IPS-15b (cell line): ENCODE data around the gene FBXO21.
"Not testable (repeated sequence)": the region's sequence is repeated elsewhere in the genome, so short reads cannot be mapped to it uniquely, and the experiment has no call there.

Experiments
- H3K27me3 ChIP-seq: one replicate; pipeline ENCODE4 v1.6.1; 2013; ENCODE audit warnings: low read length; ENCODE audit not compliant: control insufficient read depth, insufficient read depth
- H3K36me3 ChIP-seq: one replicate; pipeline ENCODE4 v1.6.1; 2013; ENCODE audit warnings: low read length; ENCODE audit not compliant: control insufficient read depth, insufficient read depth
- H3K4me1 ChIP-seq: one replicate; pipeline ENCODE4 v1.6.1; 2013; ENCODE audit warnings: mild to moderate bottlenecking, low read length; ENCODE audit not compliant: control insufficient read depth, insufficient read depth
- H3K4me3 ChIP-seq: one replicate; pipeline ENCODE4 v1.5.1; 2013; ENCODE audit warnings: low read depth, low read length
- H3K9ac ChIP-seq: one replicate; pipeline ENCODE4 v1.6.1; 2013; ENCODE audit warnings: low read depth, mild to moderate bottlenecking, low read length
- H3K9me3 ChIP-seq: one replicate; pipeline ENCODE4 v1.6.1; 2013; ENCODE audit warnings: mild to moderate bottlenecking, low read length; ENCODE audit not compliant: control insufficient read depth, insufficient read depth

Gene FBXO21

GRCh38 chr12:117109943-117110635, 80.2 kb downstream of the FBXO21 start:
- Histone ChIP-seq H3K9me3 (no peaks in the 10 kb centered on the region), H3K27me3 (no peaks in the 10 kb centered on the region), H3K4me3 (no peak overlapping the region), H3K36me3 (peaks cover 2% of the 10 kb centered on the region), H3K9ac (no peak overlapping the region), H3K4me1 (peaks cover 3% of the 10 kb centered on the region)

GRCh38 chr12:117105902-117106301, 84.4 kb downstream of the FBXO21 start:
- Histone ChIP-seq H3K4me3 (no peak overlapping the region), H3K9ac (no peak overlapping the region), H3K36me3 (no peaks in the 10 kb centered on the region), H3K9me3 (no peaks in the 10 kb centered on the region), H3K27me3 (no peaks in the 10 kb centered on the region), H3K4me1 (peaks cover 4% of the 10 kb centered on the region)

- H3K4me3 ChIP-seq, H3K36me3 ChIP-seq, H3K27me3 ChIP-seq, H3K9ac ChIP-seq, H3K4me1 ChIP-seq, H3K9me3 ChIP-seq: not testable (repeated sequence)
Observed at GRCh38 chr12:117104003-117104402, 86.3 kb downstream of the FBXO21 start.

DNA sequence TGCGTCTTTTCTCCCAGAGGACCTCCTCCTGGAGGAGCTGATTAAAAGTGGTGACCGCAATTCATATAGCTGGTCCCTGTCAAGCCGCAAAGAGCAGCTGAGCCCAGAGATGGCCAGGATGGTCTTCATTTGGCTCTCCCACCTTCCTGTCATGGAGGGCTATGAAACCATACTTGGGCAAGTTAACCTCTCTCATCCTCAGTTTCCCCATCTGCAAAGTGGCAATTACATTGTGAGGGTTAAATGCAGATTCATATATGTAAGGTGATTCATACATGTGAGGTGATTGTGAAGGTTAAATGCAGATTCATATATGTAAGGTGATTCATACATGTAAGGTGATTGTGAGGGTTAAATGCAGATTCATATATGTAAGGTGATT, 87.5 kb downstream of the FBXO21 start:
- no peaks in the 10 kb centered on the region for H3K9me3 ChIP-seq
- peaks cover 17% of the 10 kb centered on the region for H3K27me3 ChIP-seq
- H3K9ac ChIP-seq: no peak overlapping the region
- H3K36me3 ChIP-seq: no peaks in the 10 kb centered on the region
- peaks cover 4% of the 10 kb centered on the region for H3K4me1 ChIP-seq
- H3K4me3 ChIP-seq: no peak overlapping the region

DNA sequence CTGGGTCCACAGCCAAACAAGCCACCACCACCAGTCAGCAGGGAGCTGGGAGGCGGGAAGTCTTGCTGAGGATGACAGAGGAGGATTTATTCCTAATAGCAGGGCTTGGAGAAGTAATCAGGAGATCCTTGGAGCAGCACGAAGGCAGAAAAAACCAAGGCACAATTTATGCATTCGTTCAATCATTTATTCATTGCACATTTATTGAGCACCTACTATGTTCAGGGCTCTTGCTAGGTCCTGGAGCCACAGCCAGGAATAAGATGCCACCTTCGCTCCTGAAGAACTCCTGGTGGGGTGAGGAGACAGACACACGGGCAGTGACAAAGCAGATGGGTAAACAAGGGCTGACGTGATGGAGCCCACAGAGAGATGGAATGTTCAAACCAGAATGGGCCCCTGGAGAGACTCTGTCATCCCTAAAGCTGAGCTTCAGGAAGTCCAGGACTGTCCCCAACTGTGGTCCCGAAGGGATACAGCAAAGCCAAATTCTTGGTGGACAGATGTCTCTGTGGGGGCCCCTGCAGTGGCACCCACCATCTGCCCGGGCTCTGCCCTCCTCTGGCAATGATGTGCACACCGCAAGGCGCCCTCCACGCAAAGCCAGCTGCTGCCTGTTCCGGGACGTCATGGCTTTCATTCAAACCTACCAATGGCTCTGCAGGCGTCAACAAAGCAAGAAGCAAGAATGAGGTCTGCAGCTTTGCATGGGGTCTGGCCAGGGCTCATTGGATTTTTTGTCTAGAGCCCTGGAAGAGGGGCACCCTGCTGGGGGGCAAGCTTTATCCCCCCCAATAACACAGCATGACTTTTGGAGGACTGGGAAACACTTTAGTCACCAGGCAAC, 88.1 kb downstream of the FBXO21 start:
- H3K9me3 ChIP-seq: no peaks in the 10 kb centered on the region
- H3K4me3 ChIP-seq: no peak overlapping the region
- peaks cover 23% of the 10 kb centered on the region for H3K27me3 ChIP-seq
- no peaks in the 10 kb centered on the region for H3K36me3 ChIP-seq
- no peak overlapping the region for H3K9ac ChIP-seq
- peaks cover 4% of the 10 kb centered on the region for H3K4me1 ChIP-seq

DNA sequence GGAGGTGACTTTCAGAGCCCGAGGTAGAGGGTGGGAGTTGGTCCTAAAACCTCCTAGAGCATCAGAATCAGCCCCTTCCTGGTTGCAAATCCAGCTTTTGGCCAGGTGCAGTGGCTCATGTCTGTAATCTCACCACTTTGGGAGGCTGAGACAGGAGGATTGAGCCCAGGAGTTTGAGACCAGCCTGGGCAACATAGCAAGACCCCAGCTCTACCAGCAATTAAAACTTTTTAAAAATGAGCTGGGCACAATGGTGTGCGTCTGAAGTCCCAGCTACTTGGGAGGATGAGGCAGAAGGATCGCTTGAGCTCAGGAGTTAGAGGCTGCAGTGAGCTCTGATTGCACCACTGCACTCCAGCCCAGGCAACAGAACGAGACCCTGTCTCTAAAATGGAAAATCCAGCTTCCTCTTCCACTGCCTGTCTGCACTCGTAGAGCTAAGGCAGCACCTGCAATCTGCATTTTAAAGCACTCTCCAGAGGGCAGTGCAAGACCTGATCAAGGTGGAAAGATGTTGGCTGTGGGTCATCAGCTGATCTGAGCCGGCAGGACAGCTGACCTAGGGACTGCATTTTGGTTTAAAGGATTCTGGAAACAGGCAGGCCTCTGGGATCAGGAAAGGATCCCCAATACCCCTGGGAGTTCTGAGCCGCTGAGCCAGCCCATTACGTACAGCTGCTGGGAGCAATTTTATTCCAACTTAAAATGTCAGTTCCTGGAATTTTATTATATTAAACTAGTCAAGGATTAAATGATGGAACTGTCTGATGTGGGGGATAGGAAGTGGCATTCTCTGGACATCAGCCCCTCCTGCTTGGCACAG, 89.2 kb downstream of the FBXO21 start:
- Histone ChIP-seq H3K36me3 (no peaks in the 10 kb centered on the region), H3K4me3 (no peak overlapping the region), H3K27me3 (peaks cover 23% of the 10 kb centered on the region), H3K9ac (no peak overlapping the region), H3K4me1 (peaks cover 6% of the 10 kb centered on the region), H3K9me3 (no peaks in the 10 kb centered on the region)

DNA sequence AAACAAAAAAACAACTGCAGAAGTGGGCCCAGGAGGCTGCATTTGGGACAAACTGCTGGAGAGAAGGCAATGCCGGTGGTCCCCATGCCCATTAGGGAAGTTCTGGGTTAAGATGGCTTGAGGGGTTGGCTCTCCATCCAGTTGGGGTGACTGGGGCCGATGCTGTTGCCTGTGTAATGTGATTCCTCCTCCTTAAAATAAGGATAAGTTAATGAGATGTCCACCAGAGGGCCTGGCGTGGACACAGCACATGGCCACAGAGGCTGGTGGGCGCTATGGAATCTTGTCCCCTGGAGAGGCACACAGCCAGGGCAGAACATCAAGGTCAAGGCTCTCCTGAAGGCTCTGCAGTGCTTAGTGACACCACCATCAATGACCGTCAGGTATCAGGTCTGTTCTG, 90.0 kb downstream of the FBXO21 start:
- Histone ChIP-seq H3K4me1 (peaks cover 6% of the 10 kb centered on the region), H3K36me3 (no peaks in the 10 kb centered on the region), H3K9me3 (no peaks in the 10 kb centered on the region), H3K27me3 (peaks cover 23% of the 10 kb centered on the region), H3K9ac (no peak overlapping the region), H3K4me3 (no peak overlapping the region)

GRCh38 chr12:117098361-117099217, 91.7 kb downstream of the FBXO21 start:
- H3K9me3 ChIP-seq: no peaks in the 10 kb centered on the region
- peaks cover 6% of the 10 kb centered on the region for H3K4me1 ChIP-seq
- H3K36me3 ChIP-seq: no peaks in the 10 kb centered on the region
- H3K4me3 ChIP-seq: peak overlapping the region; percentile 60
- no peak overlapping the region for H3K9ac ChIP-seq
- peaks cover 23% of the 10 kb centered on the region for H3K27me3 ChIP-seq

GRCh38 chr12:117098024-117098360, 92.3 kb downstream of the FBXO21 start:
- no peak overlapping the region for H3K9ac ChIP-seq

DNA sequence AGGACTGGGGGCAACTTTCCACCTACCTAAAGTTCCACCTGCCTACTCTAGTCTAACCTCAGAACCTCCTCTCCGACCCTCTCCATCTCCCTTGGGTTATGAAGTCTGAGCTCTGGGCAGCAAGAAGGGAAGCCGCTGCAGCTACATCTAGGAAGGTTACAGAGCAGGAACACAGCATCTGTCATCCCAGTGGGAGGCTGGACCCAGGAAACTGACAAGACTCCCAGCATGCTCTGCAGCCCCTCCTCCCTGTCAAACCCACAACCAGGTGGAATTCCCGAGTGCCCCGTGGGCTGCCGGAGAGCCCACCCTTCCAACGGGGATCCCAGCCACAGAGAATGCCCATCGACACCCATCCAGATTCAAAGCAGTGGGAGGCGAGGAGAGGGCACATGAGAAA, 93.1 kb downstream of the FBXO21 start:
- Histone ChIP-seq H3K9ac (no peak overlapping the region), H3K27me3 (peaks cover 23% of the 10 kb centered on the region), H3K36me3 (no peaks in the 10 kb centered on the region), H3K4me1 (peaks cover 6% of the 10 kb centered on the region), H3K4me3 (no peak overlapping the region), H3K9me3 (no peaks in the 10 kb centered on the region)

More at GRCh38 chr12:117098024-117098360, 92.3 kb downstream of the FBXO21 start:
- no peaks in the 10 kb centered on the region for H3K9me3 ChIP-seq
- peak overlapping the region; percentile 60 for H3K4me3 ChIP-seq
- H3K27me3 ChIP-seq: peaks cover 23% of the 10 kb centered on the region
- H3K4me1 ChIP-seq: peaks cover 6% of the 10 kb centered on the region
- no peaks in the 10 kb centered on the region for H3K36me3 ChIP-seq

DNA sequence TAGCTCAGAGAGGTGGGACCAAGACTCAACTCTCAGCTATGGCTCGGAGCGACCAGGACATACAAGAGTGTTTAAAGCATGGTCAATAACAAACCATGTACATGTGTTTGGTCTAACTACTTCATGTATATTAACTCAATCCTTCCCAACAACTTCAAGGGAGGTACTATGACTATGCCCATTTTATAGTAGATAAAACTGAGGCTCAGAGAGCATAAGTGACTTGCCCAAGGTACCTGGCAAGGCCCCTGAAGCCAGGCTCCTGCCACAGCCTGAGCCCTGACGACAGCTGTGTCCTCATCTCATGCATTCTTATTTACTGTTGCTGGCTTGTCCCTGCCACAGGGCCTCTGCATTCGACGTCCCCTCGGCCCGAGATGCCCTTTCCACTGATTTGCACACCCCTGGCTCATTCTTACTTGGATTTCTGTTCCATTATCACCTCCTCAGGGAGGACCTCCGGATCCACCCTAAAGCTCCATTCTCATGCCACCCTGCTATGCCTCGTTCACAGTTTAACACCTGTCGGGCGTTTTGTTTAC, 93.7 kb downstream of the FBXO21 start:
- H3K9ac ChIP-seq: no peak overlapping the region
- H3K4me3 ChIP-seq: no peak overlapping the region
- H3K36me3 ChIP-seq: no peaks in the 10 kb centered on the region
- peaks cover 6% of the 10 kb centered on the region for H3K4me1 ChIP-seq
- no peaks in the 10 kb centered on the region for H3K9me3 ChIP-seq
- peaks cover 23% of the 10 kb centered on the region for H3K27me3 ChIP-seq
